Liver (tissue), 9 donors: ENCODE results near the gene PALM2AKAP2. TPM values are rescaled to one million over a fixed set of nuclear protein-coding genes. Genes with fewer than 3 reads are reported as not detected.

ENCODE experiments used
- DNase-seq: peaks from one replicate; pipeline ENCODE4 v3.0.0-alpha.2; 2017; ENCODE audit warnings: low spot score
- H3K27ac ChIP-seq, 2 donors: one replicate each; pipeline ENCODE4 v1.7.0; 2013; ENCODE audit warnings: inconsistent platforms in 2 of 2, low read length in 2 of 2, control low read depth in 1 of 2, low read depth in 1 of 2, mild to moderate bottlenecking in 1 of 2
- H3K27me3 ChIP-seq, 4 donors: one replicate each; pipeline versions ENCODE4 v1.6.1 to v1.7.0; 2013; ENCODE audit warnings: low read length in 3 of 4, inconsistent platforms in 1 of 4, mild to moderate bottlenecking in 1 of 4, moderate library complexity in 1 of 4; ENCODE audit not compliant: control insufficient read depth in 4 of 4, insufficient read depth in 4 of 4
- H3K36me3 ChIP-seq, 4 donors: one replicate each; pipeline versions ENCODE4 v1.6.1 to v1.7.0; 2013; ENCODE audit warnings: low read length in 3 of 4, mild to moderate bottlenecking in 3 of 4, low read depth in 1 of 4, moderate library complexity in 1 of 4; ENCODE audit not compliant: control insufficient read depth in 4 of 4, insufficient read depth in 3 of 4
- H3K4me1 ChIP-seq, 4 donors: one replicate each; pipeline versions ENCODE4 v1.6.1 to v1.7.0; 2013; ENCODE audit warnings: low read length in 3 of 4, mild to moderate bottlenecking in 3 of 4, moderate library complexity in 1 of 4; ENCODE audit not compliant: control insufficient read depth in 4 of 4, insufficient read depth in 4 of 4
- H3K4me3 ChIP-seq, 3 donors: one replicate each; pipeline versions ENCODE4 v1.6.1 to v1.7.0; 2013; ENCODE audit warnings: low read length in 3 of 3, control low read depth in 1 of 3, low read depth in 1 of 3, mild to moderate bottlenecking in 1 of 3
- H3K9ac ChIP-seq, 2 donors: one replicate each; pipeline ENCODE4 v1.7.0; 2013; ENCODE audit warnings: low read length in 2 of 2, mild to moderate bottlenecking in 2 of 2, moderate library complexity in 2 of 2, control low read depth in 1 of 2, low read depth in 1 of 2
- H3K9me3 ChIP-seq, 4 donors: one replicate each; pipeline versions ENCODE4 v1.6.1 to v1.7.0; 2013; ENCODE audit warnings: low read length in 3 of 4; ENCODE audit not compliant: control insufficient read depth in 4 of 4
- CTCF ChIP-seq: fragments of 150-350 bp; IDR thresholded peaks from 2 replicates; pipeline ENCODE4 v1.5.1; 2017; ENCODE audit warnings: improper control_type of control experiment, low read depth, low read length; ENCODE audit not compliant: missing input control
- EGR1 ChIP-seq, 2 donors: IDR thresholded peaks; 2 replicates each; pipeline ENCODE4 v1.6.1; 2016 to 2018; ENCODE audit warnings: antibody characterized with exemption in 2 of 2, low read depth in 2 of 2
- FOXA1 ChIP-seq: IDR thresholded peaks from 2 replicates; pipeline ENCODE4 v1.6.1; 2016; ENCODE audit warnings: antibody characterized with exemption
- FOXA2 ChIP-seq: IDR thresholded peaks from 2 replicates; pipeline ENCODE4 v1.6.1; 2016; ENCODE audit warnings: antibody characterized with exemption
- GABPA ChIP-seq, 2 donors: IDR thresholded peaks in 1 of 2; conservative IDR thresholded peaks in 1 of 2; 2 replicates each; pipeline ENCODE4 v1.6.1; 2016; ENCODE audit warnings: antibody characterized with exemption in 2 of 2, mild to moderate bottlenecking in 1 of 2, moderate library complexity in 1 of 2
- HNF4A ChIP-seq, 2 donors: conservative IDR thresholded peaks; 2 replicates each; pipeline ENCODE4 v1.6.1; 2016; ENCODE audit warnings: antibody characterized with exemption in 2 of 2, mild to moderate bottlenecking in 2 of 2
- HNF4G ChIP-seq: IDR thresholded peaks from 2 replicates; pipeline ENCODE4 v1.6.1; 2016; ENCODE audit warnings: antibody characterized with exemption
- JUND ChIP-seq, 2 donors: IDR thresholded peaks; 2 replicates each; pipeline ENCODE4 v1.6.1; 2016; ENCODE audit warnings: antibody characterized with exemption in 2 of 2
- MAX ChIP-seq: IDR thresholded peaks from 2 replicates; pipeline ENCODE4 v1.6.1; 2016; ENCODE audit warnings: antibody characterized with exemption
- NR2F2 ChIP-seq: IDR thresholded peaks from 2 replicates; pipeline ENCODE4 v1.6.1; 2016; ENCODE audit warnings: antibody characterized with exemption
- RAD21 ChIP-seq, 2 donors: IDR thresholded peaks; 2 replicates each; pipeline ENCODE4 v1.6.1; 2016; ENCODE audit warnings: antibody characterized with exemption in 2 of 2, mild to moderate bottlenecking in 2 of 2
- REST ChIP-seq: IDR thresholded peaks from 2 replicates; pipeline ENCODE4 v1.6.1; 2016; ENCODE audit warnings: antibody characterized with exemption, mild to moderate bottlenecking
- RXRA ChIP-seq, 2 donors: IDR thresholded peaks; 2 replicates each; pipeline ENCODE4 v1.6.1; 2017 to 2018; ENCODE audit warnings: antibody characterized with exemption in 2 of 2, mild to moderate bottlenecking in 1 of 2
- TAF1 ChIP-seq: conservative IDR thresholded peaks from 2 replicates; pipeline ENCODE4 v1.6.1; 2016; ENCODE audit warnings: antibody characterized with exemption, mild to moderate bottlenecking
- YY1 ChIP-seq: IDR thresholded peaks from 2 replicates; pipeline ENCODE4 v1.6.1; 2016; ENCODE audit warnings: antibody characterized with exemption, mild to moderate bottlenecking
- ZBTB33 ChIP-seq: IDR thresholded peaks from 2 replicates; pipeline ENCODE4 v1.6.1; 2016; ENCODE audit warnings: antibody characterized with exemption
- WGBS: extraction: QIAGEN DNeasy Blood & Tissue Kit; methylation state at CpG from one replicate; pipeline ENCODE4 v1.1.7; 2013; 5-methylcytosine and 5-hydroxymethylcytosine counted together
- polyA plus RNA-seq, 2 donors: library from polyadenylated mRNA; stranded (reverse) in 1 of 2; unstranded in 1 of 2; fragments of 200-250 nt in 1 of 2; fragments of >200 nt in 1 of 2; fragmentation: Nextera tagmentation in 1 of 2; extraction: Ambion mirVana in 1 of 2; gene quantifications; one replicate each; pipeline versions ENCODE4 v1.2.1 to v1.2.3, GENCODE V29; 2013 to 2015
- total RNA-seq, 2 donors: library from RNA; depleted of rRNA; stranded (reverse); fragments of >200 nt; gene quantifications; one replicate each; pipeline ENCODE4 v1.2.3, GENCODE V29; 2014
- donor health status: healthy.
- donor health status: healthy.
- donor health status: healthy.
- donor health status: healthy.
- donor health status: healthy.

PALM2AKAP2 gene
- total and polyA plus RNA-seq, 4 donors: 4.6 to 47.9 (median 6.2) TPM

DNA sequence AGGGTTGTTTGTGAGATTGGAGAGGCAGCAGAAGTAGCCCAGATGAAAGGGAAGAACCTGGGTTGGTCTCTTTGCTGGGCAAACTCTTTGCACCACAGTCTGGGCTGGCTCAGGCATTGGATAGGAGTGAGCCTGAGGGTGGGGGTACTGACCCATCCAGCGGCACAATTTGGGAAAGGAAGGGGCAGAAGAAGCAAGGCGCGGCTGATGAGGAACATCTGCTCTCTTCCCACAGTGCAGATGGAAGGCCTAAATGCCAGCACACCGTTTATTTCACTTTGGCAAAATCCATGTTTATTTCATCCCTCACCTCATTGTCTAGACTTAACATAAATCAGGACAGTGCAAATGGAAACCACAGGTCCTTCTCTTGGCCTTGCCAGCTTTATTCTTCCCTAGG, 32.3 kb downstream of the PALM2AKAP2 start:
- Histone ChIP-seq H3K9me3 (no peaks in the 10 kb centered on the region), H3K9ac (no peak overlapping the region), H3K27ac (peak overlapping the region; percentile 83 to 92), H3K36me3 (no peaks in the 10 kb centered on the region), H3K27me3 (no peaks in the 10 kb centered on the region), H3K4me3 (no peak overlapping the region), H3K4me1 (peaks cover 6 to 78% (median 46%) of the 10 kb centered on the region in 4 donors)
- 89% methylated on average over 4 of the region's 4 CpGs for WGBS
- DNase-seq: no peak
- no peak for TF ChIP-seq GABPA (IDR thresholded peaks at IDR 0.05 in 1 of 2, conservative IDR thresholded peaks at IDR 0.05 in 1 of 2)
- TF ChIP-seq EGR1 (IDR thresholded peaks at IDR 0.05; ENCODE audit: low read depth in 2 of 2): no peak
- no peak for TF ChIP-seq RAD21 (IDR thresholded peaks at IDR 0.05)
- no peak for TF ChIP-seq HNF4A (conservative IDR thresholded peaks at IDR 0.05)
- no peak for TF ChIP-seq FOXA2
- TF ChIP-seq MAX: no peak
- no peak for TF ChIP-seq TAF1
- TF ChIP-seq RXRA (IDR thresholded peaks at IDR 0.05): no peak
- TF ChIP-seq ZBTB33: no peak
- TF ChIP-seq JUND (IDR thresholded peaks at IDR 0.05): no peak
- no peak for TF ChIP-seq REST
- no peak for TF ChIP-seq NR2F2
- no peak for TF ChIP-seq FOXA1
- no peak for TF ChIP-seq CTCF
- no peak for TF ChIP-seq HNF4G
- no peak for TF ChIP-seq YY1

- 87% methylated on average over 1 of the region's 1 CpG for WGBS
- Histone ChIP-seq H3K36me3 (no peaks in the 10 kb centered on the region), H3K27me3 (no peaks in the 10 kb centered on the region), H3K9ac (no peak overlapping the region), H3K4me1 (peaks cover 6 to 78% (median 51%) of the 10 kb centered on the region in 4 donors), H3K9me3 (no peaks in the 10 kb centered on the region), H3K4me3 (no peak overlapping the region), H3K27ac (peak overlapping the region; percentile 83 to 92)
- no peak for DNase-seq
- TF ChIP-seq FOXA2 (no peak), EGR1 (IDR thresholded peaks at IDR 0.05; ENCODE audit: low read depth in 2 of 2) (no peak)
Measured at GRCh38 chr9:109812818-109813281, 32.9 kb downstream of the PALM2AKAP2 start.
